Stimulated activated CD8-positive, alpha-beta memory T cell treated with anti-CD3 and anti-CD28 coated beads, Interleukin-4, amount 100 ng/mL, for 24 hours (primary cell): Measurements from ENCODE around the gene MRTFB.

ENCODE experiments used
- DNase-seq: peaks from one replicate; pipeline ENCODE4 v3.0.0-alpha.2; 2020; ENCODE audit warnings: low read depth

Gene MRTFB

GRCh38 chr16:14285513-14286367 is 214.6 kb downstream of the MRTFB start:
- peak; percentile 91 for DNase-seq

DNA sequence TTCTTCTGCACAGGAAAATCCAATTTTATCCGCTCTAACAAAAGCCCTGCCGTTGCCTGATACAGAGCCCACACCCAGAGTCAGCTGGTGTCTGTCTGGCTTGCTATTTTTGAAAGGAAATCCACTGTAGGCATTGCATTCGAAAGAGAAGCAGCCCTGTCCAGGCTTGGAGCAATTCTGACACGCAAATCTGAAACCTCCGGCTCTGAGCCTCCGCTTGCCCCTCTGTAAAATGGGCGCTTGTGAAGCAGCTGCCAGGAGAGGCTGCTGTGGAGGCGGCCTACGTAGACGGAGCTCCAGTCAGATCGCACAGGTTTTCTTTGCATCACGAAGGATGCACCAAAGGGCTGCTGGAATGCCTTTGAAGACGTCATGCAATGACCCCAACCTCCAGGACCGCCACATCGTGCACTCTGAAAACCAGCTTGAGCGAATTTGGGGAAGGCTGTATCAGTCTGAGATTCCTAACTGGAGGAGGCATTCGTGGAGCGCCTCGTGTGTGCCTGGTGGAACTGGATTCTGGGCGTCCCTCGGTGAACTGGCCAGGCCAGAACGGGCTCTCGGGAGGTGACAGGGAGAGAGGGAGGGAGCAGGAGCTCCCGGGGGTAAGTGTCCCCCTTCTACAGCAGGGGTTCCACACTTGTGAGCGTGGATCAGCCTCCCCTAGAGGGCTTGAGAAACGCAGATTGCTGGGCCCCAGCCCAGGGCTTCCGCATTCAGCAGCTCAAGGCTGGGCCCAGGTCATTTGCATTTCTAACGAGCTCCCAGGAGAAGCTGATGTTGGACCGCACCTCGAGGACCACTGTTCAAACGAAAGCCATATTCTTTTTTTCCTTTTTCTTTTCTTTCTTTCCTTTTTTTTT is 215.5 kb downstream of the MRTFB start:
- no peak for DNase-seq

- DNase-seq: no peak
Observed at GRCh38 chr16:14289692-14290340, 218.7 kb downstream of the MRTFB start.

- DNase-seq: no peak
Observed at GRCh38 chr16:14291286-14291685, 220.2 kb downstream of the MRTFB start.

DNA sequence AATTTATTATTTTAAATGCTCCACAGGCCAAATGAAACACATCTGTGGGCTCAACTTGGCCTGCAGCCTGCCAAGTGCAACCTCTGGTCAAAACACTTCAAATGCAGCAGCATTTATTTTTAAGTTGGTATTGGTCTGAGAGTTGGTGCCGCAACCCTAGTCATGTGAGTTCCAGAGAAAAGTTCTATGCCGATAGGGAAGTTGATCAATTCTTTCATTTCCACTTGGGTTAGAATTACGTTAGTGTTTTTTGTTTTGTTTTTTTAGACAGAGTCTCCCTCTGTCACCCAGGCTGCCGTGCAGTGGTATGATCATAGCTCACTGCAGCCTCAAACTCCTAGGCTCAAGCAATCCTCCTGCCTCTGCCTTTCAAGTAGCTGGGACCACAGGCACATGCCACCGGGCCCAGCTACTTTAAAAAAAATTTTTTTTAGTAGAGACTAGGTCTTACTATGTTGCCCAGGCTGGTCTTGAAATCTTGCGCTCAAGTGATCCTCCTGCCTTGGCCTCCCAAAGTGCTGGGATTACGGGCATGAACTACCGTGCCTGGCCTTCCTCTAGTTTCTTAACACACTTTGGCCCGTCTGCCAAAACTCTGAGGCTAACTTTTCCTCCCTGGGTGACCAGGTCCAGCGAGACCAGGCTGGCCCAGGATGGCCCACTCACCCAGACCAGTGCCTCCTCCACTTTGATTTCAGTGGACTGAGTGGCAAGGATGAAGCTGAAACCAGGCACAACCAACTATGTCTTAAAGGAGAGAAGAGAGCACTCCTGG is 221.1 kb downstream of the MRTFB start:
- DNase-seq: no peak

DNA sequence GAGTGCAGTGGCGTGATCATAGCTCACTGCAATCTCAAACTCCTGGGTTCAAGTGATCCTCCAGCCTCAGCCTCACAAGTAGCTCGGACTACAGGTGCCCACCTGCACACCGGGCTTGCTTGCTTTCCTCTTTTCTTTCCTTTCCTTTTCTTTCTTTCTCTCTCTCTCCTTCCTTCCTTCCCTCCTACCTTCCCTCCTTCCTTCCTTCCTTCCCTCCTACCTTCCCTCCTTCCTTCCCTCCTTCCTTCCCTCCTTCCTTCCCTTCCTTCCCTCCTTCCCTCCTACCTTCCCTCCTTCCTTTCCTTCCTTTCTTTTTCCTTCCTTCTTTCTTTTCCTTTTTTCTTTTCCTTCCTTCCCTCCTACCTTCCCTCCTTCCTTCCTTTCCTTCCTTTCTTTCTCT is 225.5 kb downstream of the MRTFB start:
- no peak for DNase-seq

DNA sequence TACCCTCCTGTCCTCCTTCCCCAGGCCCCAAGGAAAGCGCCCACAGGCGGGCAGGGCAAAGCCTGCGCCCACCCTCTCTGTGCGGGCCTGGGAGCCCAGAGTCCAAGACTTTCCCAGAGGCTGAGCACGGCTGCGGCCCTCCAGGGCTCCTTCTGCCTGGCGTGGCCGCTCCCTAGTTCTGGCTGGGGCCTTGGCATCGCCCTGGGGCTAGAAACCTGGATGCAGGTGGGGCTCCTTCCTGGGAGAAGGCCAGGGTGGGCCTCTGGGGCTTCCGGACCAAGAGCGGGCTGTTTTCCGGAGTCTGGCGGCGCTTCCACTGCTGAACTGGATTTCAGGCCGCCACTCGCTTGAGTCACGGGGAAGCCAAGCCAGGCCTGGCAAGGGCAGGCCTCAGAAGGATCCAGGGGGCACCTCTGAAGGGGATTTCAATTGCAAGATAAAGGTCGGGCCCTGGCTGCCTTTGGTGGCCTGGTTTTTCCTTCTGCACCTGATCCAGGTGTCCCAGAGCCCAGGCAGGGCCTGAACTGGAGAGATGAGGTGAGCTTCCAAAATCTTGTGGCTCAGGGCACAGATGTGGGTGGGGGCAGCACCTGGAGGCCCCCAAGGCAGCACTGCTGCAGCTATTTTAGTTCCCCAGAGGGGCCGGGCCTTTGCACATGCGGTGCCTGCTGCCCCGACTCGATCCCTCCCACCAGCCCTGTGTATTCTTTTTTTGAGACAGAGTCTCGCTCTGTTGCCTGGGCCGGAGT is 227.4 kb downstream of the MRTFB start:
- no peak for DNase-seq

DNA sequence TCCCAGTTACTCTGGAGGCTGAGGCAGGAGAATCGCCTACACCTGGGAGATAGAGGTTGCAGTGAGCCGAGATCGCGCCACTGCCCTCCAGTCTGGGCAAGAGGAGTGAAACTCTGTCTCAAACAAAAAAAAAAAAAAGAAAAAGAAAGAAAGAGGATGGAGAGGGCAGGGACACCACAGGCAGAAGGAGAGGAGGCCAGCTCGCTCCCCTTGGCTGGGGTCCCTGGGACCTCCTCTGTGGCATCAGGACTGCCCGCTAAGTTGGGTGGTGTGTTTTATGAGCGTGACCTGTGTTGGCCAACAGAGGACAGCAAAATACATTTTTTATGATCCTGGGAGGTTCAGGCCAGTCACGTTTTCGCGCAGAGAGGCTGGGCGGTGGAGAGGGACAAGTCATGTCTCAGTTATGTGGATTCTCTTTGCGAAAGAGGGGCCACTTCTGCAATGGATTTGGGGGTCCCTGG is 229.6 kb downstream of the MRTFB start:
- DNase-seq: no peak

- DNase-seq: no peak
Observed at GRCh38 chr16:14301169-14302030, 230.3 kb downstream of the MRTFB start.

DNA sequence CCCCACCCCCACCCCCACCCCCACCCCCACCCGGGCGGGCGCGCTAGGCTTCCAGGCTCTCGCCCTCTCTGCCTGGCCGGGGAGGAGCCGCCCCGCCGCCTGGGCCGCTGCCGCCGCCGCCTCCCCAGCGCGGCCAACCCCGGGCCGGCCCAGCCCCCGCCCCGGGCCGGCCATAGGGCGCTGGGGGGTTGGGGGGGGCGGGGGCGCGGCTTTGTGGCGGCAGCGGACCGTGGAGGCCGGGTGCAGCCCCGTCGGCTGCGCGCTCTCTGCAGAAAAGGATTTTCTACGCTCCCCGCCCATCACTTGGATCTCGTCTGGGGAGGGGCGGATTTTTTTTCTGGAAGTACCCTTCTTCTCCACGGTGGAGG is 230.9 kb downstream of the MRTFB start:
- DNase-seq: no peak

- DNase-seq: no peak
Observed at GRCh38 chr16:14302399-14303181, 231.5 kb downstream of the MRTFB start.

GRCh38 chr16:14303182-14303618 is 232.1 kb downstream of the MRTFB start:
- no peak for DNase-seq

- no peak for DNase-seq
Observed at GRCh38 chr16:14303639-14304394, 232.7 kb downstream of the MRTFB start.

GRCh38 chr16:14304891-14305460 is 233.9 kb downstream of the MRTFB start:
- DNase-seq: no peak

GRCh38 chr16:14306485-14307058 is 235.5 kb downstream of the MRTFB start:
- no peak for DNase-seq

- no peak for DNase-seq
Observed at GRCh38 chr16:14307059-14307526, 236.0 kb downstream of the MRTFB start.

GRCh38 chr16:14307527-14308367 is 236.6 kb downstream of the MRTFB start:
- no peak for DNase-seq
